GM12801 (cell line): ENCODE measurements around the gene POLR3H.

ENCODE experiments used
- TF ChIP-seq, protein P1 (sequence below): IDR thresholded peaks from one replicate; pipeline ENCODE4 v1.5.1; 2011; ENCODE audit warnings: control low read depth; ENCODE audit not compliant: insufficient read length; ENCODE audit errors: extremely low read depth

The POLR3H gene

GRCh38 chr22:41516462-41516861, 27.8 kb downstream of the POLR3H start:
- TF ChIP-seq, protein P1, sequence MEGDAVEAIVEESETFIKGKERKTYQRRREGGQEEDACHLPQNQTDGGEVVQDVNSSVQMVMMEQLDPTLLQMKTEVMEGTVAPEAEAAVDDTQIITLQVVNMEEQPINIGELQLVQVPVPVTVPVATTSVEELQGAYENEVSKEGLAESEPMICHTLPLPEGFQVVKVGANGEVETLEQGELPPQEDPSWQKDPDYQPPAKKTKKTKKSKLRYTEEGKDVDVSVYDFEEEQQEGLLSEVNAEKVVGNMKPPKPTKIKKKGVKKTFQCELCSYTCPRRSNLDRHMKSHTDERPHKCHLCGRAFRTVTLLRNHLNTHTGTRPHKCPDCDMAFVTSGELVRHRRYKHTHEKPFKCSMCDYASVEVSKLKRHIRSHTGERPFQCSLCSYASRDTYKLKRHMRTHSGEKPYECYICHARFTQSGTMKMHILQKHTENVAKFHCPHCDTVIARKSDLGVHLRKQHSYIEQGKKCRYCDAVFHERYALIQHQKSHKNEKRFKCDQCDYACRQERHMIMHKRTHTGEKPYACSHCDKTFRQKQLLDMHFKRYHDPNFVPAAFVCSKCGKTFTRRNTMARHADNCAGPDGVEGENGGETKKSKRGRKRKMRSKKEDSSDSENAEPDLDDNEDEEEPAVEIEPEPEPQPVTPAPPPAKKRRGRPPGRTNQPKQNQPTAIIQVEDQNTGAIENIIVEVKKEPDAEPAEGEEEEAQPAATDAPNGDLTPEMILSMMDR: no peak

- TF ChIP-seq, protein P1: no peak
These were observed 30.9 kb downstream of the POLR3H start for GRCh38 chr22:41513391-41513790.

DNA sequence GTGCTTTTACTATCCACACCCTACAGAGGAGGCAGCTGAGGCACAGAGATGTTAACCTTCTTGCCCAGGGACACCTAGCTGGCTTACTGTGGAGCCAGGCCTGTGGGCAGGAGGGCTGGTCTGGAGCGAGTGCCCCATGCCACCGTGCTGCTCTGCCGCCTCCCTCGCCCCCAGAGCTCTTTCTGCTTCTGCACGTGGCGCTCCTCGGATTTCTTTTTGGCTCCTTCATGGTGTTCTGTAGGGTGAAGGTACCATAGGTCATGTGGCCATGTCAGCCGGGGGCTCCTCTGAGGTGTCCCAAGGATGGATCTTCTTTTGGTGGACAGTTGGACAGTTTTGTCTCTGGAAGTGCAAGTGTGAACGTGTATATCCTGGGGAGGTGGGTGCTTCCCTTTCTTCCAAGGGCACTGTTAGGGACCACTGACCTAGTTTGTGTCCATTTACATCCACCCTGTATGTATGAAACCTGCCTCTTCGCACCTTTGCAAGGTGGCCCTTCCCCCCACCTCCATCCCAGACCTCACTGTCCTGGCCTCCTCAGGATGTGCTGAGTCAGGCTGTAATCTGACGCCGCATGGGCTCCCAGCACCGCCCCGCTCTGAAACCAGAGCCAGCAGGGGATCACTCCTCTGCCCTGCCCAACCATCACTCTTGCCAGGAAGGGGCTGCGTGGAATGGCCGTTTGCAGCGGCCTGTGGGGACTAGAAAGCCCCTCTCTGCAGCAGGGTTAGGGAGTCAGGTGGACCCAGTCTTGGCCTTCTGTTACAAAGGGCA, 31.7 kb downstream of the POLR3H start:
- TF ChIP-seq, protein P1: no peak

- TF ChIP-seq, protein P1: no peak
These were observed 32.7 kb downstream of the POLR3H start for GRCh38 chr22:41511521-41511968.

GRCh38 chr22:41508770-41509170, 35.5 kb downstream of the POLR3H start:
- TF ChIP-seq, protein P1: no peak

- TF ChIP-seq, protein P1: no peak
These were observed 36.8 kb downstream of the POLR3H start for GRCh38 chr22:41507330-41508063.

DNA sequence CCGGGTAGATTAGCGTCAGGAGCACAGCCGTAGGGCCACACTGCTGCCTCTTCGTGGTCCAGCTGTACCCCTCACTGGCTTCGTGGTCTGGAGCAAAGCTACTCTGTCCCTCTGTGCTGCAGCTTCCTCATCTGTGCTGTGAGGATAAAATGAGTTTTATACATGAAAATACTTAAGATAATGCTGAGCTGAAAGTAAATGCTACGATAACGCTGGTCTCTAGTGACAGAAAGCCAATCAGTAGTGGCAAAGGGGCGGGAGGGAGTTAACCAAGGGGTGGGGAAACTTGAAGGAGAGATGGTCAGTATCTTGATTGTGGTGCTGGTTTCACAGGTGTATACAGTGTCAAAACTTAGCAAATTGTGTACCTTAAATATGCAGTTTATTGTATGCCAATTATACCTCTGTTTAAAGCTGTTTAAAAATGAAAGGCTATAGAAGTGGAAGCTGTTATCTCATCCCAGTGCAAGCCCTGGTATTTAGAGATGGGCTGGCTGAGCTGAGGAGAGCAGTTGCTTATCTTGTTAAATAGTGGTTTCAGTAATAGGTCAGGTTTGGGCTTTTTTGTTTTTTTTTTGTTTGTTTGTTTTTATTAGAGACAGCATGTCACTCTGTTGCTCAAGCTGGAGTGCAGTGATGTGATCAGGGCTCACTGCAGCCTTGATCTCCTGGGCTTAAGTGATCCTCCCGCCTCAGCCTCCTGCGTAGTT, 38.6 kb downstream of the POLR3H start:
- TF ChIP-seq, protein P1: no peak
